ENCODE results near the gene IFIT1. TPM values are rescaled to one million over a fixed set of nuclear protein-coding genes. Genes with fewer than 3 reads are reported as not detected.
"Not testable (repeated sequence)": the region's sequence is repeated elsewhere in the genome, so short reads cannot be mapped to it uniquely, and the experiment has no call there.

IFIT1 gene
- total RNA-seq, 1 donor from 2014 or later: 71.8 TPM

DNA sequence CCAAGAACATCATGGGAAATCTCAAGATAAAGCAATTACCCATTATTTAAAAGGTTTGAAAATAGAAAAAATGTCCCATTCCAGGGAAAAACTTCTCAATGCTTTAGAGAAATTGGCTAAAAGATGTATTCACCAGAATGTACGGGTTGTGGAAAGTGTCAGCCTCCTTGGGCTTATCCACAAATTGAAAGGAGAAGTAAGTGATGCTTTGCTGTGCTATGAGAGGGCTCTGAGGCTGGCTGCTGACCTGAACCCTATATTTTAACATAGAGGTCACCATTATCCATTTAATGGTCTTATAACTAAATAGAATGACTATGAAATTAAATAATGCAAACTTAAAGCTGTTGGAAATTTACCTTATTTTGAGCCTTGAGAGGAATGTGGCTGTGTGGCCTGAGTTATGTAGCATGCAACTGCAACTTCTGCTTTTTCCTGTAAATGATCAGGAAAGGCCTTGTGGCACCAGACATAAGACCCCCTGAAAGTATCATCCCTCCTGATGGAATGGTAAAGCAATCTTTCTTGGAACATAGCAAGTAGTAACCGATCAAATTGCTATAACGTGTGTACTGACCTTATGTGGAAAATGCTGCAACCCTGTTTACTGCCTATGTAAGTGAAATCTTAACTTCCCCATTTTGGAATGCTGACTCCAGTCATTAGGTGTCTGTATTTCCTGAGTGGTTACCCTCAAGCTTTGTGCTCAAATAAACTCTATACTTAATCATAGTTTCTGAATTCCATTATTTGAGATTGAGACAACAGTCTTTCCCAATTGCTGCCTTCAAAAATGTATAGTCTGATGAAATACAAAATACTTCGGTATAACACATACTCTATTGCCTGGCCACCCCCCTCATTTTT, 7.7 kb upstream of the IFIT1 start:
- H3K27ac ChIP-seq: peak overlapping the region; percentile 9
- intact Hi-C loops (cut with DNase I): no loop called here
- peak; percentile 54 to 82 for ATAC-seq

DNA sequence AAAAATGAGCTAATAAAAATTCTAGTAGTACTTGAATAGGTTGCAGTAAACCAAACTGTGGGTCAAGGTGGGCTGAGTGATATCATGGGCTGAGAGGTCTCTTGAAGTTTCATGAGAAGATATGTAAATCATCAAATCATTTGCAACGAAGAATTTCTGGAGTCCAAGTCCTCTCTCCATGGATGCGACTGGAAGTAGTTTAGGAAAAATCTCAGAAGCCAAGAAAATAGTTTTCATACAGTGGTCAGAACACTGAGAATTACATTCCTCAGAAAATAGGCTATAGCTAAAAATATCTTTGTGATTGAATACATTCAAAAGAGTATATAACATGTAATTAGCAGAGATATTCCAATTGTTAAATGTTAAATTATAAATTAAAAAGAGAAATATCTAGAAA, 3.6 kb upstream of the IFIT1 start:
- TF ChIP-seq, protein P1, sequence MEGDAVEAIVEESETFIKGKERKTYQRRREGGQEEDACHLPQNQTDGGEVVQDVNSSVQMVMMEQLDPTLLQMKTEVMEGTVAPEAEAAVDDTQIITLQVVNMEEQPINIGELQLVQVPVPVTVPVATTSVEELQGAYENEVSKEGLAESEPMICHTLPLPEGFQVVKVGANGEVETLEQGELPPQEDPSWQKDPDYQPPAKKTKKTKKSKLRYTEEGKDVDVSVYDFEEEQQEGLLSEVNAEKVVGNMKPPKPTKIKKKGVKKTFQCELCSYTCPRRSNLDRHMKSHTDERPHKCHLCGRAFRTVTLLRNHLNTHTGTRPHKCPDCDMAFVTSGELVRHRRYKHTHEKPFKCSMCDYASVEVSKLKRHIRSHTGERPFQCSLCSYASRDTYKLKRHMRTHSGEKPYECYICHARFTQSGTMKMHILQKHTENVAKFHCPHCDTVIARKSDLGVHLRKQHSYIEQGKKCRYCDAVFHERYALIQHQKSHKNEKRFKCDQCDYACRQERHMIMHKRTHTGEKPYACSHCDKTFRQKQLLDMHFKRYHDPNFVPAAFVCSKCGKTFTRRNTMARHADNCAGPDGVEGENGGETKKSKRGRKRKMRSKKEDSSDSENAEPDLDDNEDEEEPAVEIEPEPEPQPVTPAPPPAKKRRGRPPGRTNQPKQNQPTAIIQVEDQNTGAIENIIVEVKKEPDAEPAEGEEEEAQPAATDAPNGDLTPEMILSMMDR (IDR thresholded peaks at IDR 0.05): no peak
- Histone ChIP-seq H3K36me3 (no peaks in the 10 kb centered on the region), H3K27ac (no peak overlapping the region), H3K4me3 (no peak overlapping the region), H3K9me3 (no peaks in the 10 kb centered on the region), H3K4me1 (peaks cover 25% of the 10 kb centered on the region), H3K27me3 (ENCODE audit: low read depth) (no peaks in the 10 kb centered on the region)
- intact Hi-C loops (cut with DNase I): no loop called here
- ATAC-seq (no peak), DNase-seq (no peak)

More for the DNA sequence above, 7.7 kb upstream of the IFIT1 start:
- Histone ChIP-seq H3K36me3 (no peaks in the 10 kb centered on the region), H3K27me3 (ENCODE audit: low read depth) (no peaks in the 10 kb centered on the region), H3K9me3 (no peaks in the 10 kb centered on the region), H3K4me1 (no peaks in the 10 kb centered on the region), H3K4me3 (no peak overlapping the region)
- TF ChIP-seq, protein P1 (IDR thresholded peaks at IDR 0.05): no peak
- no peak for DNase-seq

DNA sequence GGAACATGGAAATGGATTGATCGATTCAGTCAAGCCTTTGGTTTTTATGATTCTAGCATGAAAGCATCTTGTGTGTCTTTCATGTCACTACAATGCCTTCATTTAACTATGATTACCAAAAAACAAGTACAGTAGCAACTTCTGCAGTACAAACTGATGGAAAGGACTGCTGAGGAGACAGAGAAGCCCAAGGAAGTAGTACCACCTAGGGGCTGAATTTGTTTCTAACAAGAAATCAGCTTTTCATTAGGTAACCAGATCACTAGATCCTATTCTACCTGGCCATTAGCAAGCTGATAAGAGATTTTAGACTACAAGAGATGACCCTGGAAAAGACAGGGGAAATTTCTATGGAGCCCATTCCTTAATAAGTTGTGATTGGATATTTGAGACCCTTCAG, 3.2 kb upstream of the IFIT1 start:
- ATAC-seq (no peak), DNase-seq (no peak)
- intact Hi-C loops (cut with DNase I): no loop called here
- TF ChIP-seq, protein P1 (IDR thresholded peaks at IDR 0.05): peak; percentile 27
- H3K9me3 ChIP-seq: no peaks in the 10 kb centered on the region
- H3K4me1 ChIP-seq: peaks cover 29% of the 10 kb centered on the region
- no peak overlapping the region for H3K27ac ChIP-seq
- H3K4me3 ChIP-seq: no peak overlapping the region
- H3K27me3 ChIP-seq (ENCODE audit: low read depth): no peaks in the 10 kb centered on the region
- H3K36me3 ChIP-seq: no peaks in the 10 kb centered on the region

DNA sequence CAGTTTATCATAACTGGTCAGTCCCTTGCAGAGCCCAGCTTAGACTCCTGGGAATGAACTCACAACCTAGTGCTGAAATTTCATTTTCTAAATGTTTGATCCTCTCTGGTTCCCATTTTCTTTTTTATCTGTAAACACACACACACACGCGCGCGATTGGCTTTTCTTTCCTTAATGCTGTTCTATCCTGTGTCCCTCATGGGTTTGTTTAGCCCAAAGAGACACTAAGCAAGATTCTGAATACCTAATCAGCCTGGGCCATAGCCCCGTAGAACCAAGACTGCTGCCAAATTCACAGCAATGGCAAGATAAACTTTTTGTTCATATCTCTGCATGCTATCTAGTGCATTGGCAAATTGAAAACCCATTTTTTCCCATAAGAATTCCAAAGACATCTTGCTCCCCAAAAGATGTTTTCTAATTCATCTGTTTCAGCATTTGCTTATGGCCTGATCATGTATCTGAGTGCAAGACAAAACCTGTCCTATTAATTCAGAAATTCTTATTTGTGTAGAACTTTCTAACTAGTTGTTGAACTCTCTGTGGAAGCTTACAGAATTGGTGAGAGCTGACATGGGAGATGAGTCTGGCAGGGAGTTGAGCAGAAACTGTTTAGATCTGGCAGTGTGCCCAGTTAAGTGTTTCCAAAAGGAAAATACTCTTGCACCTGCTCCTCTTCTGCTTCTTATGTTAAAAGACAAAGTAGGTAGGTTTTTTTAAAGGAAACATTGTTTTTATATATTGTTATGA, 1.8 kb upstream of the IFIT1 start:
- H3K9me3 ChIP-seq: no peaks in the 10 kb centered on the region
- TF ChIP-seq, protein P1 (IDR thresholded peaks at IDR 0.05): no peak
- H3K27ac ChIP-seq: no peak overlapping the region
- ATAC-seq (no peak), DNase-seq (no peak)
- no peaks in the 10 kb centered on the region for H3K36me3 ChIP-seq
- peaks cover 41% of the 10 kb centered on the region for H3K4me1 ChIP-seq
- intact Hi-C loops (cut with DNase I): no loop called here
- H3K4me3 ChIP-seq: no peak overlapping the region
- H3K27me3 ChIP-seq (ENCODE audit: low read depth): no peaks in the 10 kb centered on the region

DNA sequence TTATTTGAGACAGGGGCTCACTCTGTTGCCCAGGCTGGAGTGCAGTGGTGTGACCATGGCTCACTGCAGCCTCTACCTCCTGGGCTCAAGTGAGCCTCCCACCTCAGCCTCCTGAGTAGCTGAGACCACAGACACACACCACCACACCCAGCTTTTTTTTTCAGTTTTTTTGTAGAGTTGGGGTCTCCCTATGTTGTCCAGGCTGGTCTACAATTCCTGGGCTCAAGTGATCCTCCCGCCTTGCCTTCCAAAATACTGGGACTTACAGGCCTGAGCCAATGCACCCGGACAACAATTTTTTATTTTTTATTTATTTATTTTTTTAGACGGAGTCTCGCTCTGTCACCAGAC, 1.2 kb upstream of the IFIT1 start:
- ATAC-seq; intact Hi-C loops (cut with DNase I); H3K27ac ChIP-seq; H3K36me3 ChIP-seq; H3K4me3 ChIP-seq; H3K9me3 ChIP-seq; DNase-seq; H3K27me3 ChIP-seq (ENCODE audit: low read depth): not testable (repeated sequence)
- peaks cover 41% of the 10 kb centered on the region for H3K4me1 ChIP-seq

DNA sequence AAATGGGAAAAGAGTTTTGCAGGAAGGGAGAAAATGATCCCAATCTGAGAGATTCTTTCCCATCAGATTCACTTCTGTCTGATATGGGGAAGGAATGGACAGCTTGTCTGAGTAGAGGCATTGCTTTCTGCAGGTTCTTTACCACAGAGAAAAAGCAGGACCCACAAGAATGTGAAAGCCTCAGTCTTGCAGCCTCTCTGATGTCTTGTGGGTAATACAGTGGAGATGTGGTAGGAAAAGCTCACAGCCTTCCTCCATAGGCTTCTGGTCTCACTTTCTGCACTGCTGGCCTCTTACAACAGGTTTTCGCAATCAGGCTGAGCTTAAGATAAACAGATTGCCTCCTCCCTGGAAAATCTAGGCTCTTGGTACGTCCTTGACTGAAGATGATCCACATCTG, 551 bp downstream of the IFIT1 start:
- Histone ChIP-seq H3K36me3 (no peaks in the 10 kb centered on the region), H3K4me1 (peaks cover 41% of the 10 kb centered on the region), H3K27me3 (ENCODE audit: low read depth) (no peaks in the 10 kb centered on the region), H3K27ac (peak overlapping the region; percentile 84), H3K4me3 (peak overlapping the region; percentile 66), H3K9me3 (no peaks in the 10 kb centered on the region)
- intact Hi-C loops (cut with DNase I): no loop called here
- TF ChIP-seq, protein P1 (IDR thresholded peaks at IDR 0.05): no peak
- DNase-seq (no peak), ATAC-seq (peak; percentile 77 to 81)
